Measurements from ENCODE around the gene OR10A2. TPM values are rescaled to one million over a fixed set of nuclear protein-coding genes. Genes with fewer than 3 reads are reported as not detected.
"Not testable (repeated sequence)": the region's sequence is repeated elsewhere in the genome, so short reads cannot be mapped to it uniquely, and the experiment has no call there.

The OR10A2 gene
- total and polyA plus RNA-seq, 10 donors: not detected

DNA sequence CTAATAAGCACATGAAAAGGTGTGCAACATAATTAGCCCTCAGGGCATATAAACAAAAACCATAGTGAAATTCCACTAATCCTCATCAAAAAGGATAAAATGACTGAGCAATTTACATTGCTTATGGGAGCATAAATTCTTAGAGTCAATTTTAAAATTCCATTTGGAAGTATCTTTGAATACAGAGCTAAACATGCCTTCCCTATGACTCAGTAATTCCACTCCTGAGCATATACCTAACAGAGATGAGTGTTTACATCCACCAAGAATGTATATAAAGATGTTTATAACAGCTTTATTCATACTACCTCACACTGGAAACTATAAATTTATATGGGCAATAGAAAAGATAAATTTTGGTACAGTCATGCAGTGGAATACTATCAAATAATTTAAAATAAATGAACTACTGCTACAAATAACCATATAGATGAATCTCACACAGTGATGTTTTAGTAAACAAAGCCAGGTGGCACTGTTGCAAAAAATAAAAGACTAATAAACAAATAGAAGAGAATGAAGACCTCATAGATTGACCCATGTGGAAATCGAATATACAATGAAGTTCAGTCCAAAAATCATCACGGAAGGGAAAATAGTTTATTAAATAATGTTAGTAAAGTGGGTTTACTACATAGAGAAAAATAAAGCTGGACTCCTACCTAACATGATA lies 37.6 kb downstream of the OR10A2 start:
- H3K36me3 ChIP-seq: no peaks in the 10 kb centered on the region
- H3K4me3 ChIP-seq: no peak overlapping the region
- no peak for DNase-seq
- no peaks in the 10 kb centered on the region for H3K27me3 ChIP-seq (replicated peaks in 1 of 7)
- H3K4me1 ChIP-seq: no peaks in the 10 kb centered on the region
- no peak overlapping the region for H3K27ac ChIP-seq
- TF ChIP-seq POLR2AphosphoS5 (IDR thresholded peaks at IDR 0.05) (no peak), POLR2A (IDR thresholded peaks at IDR 0.05) (no peak)
- TF ChIP-seq, protein P1, sequence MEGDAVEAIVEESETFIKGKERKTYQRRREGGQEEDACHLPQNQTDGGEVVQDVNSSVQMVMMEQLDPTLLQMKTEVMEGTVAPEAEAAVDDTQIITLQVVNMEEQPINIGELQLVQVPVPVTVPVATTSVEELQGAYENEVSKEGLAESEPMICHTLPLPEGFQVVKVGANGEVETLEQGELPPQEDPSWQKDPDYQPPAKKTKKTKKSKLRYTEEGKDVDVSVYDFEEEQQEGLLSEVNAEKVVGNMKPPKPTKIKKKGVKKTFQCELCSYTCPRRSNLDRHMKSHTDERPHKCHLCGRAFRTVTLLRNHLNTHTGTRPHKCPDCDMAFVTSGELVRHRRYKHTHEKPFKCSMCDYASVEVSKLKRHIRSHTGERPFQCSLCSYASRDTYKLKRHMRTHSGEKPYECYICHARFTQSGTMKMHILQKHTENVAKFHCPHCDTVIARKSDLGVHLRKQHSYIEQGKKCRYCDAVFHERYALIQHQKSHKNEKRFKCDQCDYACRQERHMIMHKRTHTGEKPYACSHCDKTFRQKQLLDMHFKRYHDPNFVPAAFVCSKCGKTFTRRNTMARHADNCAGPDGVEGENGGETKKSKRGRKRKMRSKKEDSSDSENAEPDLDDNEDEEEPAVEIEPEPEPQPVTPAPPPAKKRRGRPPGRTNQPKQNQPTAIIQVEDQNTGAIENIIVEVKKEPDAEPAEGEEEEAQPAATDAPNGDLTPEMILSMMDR (IDR thresholded peaks at IDR 0.05 in 8 of 11, conservative IDR thresholded peaks at IDR 0.05 in 3 of 11): no peak
- WGBS, 5 donors: 50 to 77% (median 63%) methylated on average over 2 of the region's 2 CpGs
- intact Hi-C loops (cut with DNase I; ENCODE audit: low total_unique reads): no loop called here
- no peaks in the 10 kb centered on the region for H3K9me3 ChIP-seq

DNA sequence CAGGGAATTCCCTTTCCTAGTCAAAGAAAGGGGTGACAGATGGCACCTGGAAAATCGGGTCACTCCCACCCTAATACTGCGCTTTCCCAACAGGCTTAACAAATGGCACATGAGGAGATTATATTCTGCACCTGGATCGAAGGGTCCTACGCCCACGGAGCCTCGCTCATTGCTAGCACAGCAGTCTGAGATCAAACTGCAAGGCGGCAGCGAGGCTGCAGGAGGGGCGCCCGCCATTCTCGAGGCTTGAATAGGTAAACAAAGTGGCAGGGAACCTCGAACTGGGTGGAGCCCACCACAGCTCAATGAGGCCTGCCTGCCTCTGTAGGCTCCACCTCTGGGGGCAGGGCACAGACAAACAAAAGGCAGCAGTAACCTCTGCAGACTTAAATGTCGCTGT lies 41.9 kb downstream of the OR10A2 start:
- intact Hi-C loops (cut with DNase I; ENCODE audit: low total_unique reads); H3K27ac ChIP-seq; H3K36me3 ChIP-seq; H3K4me1 ChIP-seq; DNase-seq; H3K9me3 ChIP-seq; H3K4me3 ChIP-seq; H3K27me3 ChIP-seq (replicated peaks in 1 of 7): not testable (repeated sequence)
- 79 to 94% (median 86%) methylated on average over 11 to 13 of the region's 13 CpGs for WGBS, 5 donors

DNA sequence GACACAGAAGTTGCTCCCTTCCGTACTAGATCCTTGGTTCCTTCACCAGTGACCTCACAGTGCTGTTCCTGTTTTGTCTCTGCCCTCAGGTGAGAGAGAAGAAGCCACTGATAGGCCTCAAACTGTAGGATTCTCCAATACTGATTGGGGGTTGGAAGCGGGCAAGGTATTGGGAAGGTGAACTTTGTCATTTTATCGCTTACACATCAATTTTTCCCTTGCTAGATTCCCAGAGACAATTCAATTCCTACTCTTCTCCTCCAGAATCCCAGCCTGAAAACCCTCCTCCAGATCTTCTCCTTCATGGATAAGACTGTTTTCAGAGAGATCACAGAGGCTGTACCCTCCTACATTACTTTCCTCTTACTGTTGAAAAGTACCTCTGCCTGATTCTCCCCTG lies 48.5 kb downstream of the OR10A2 start:
- Histone ChIP-seq H3K4me1 (no peaks in the 10 kb centered on the region), H3K36me3 (no peaks in the 10 kb centered on the region), H3K9me3 (no peaks in the 10 kb centered on the region), H3K27me3 (replicated peaks in 1 of 7) (no peaks in the 10 kb centered on the region), H3K4me3 (no peak overlapping the region), H3K27ac (no peak overlapping the region)
- DNase-seq: no peak
- intact Hi-C loops (cut with DNase I; ENCODE audit: low total_unique reads): no loop called here
- TF ChIP-seq POLR2AphosphoS5 (IDR thresholded peaks at IDR 0.05) (no peak), POLR2A (IDR thresholded peaks at IDR 0.05) (no peak)
- TF ChIP-seq, protein P1 (IDR thresholded peaks at IDR 0.05 in 8 of 11, conservative IDR thresholded peaks at IDR 0.05 in 3 of 11): no peak
- 89 to 96% (median 95%) methylated on average over 3 of the region's 3 CpGs for WGBS, 5 donors

DNA sequence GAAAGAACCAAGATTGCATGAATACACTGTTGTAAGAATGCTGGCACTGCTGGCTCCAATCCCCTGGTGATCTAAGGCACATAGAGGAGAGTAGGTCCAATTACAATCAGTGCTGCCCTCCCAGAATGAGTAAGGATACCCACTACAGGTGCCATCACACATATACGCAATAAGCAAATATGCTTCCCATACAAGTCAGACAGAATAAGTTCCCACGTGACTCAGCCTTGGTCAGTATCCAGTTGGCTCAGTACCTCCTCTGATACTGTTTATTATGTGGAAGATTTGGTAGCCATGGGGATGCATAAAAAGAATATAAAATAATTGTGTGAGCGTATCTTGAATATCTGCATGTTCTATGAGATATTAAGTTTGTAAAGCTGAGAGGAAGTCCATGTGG lies 49.1 kb downstream of the OR10A2 start:
- no peak for TF ChIP-seq POLR2AphosphoS5 (IDR thresholded peaks at IDR 0.05)
- TF ChIP-seq, protein P1 (IDR thresholded peaks at IDR 0.05 in 8 of 11, conservative IDR thresholded peaks at IDR 0.05 in 3 of 11): no peak
- TF ChIP-seq POLR2A (IDR thresholded peaks at IDR 0.05): no peak
- intact Hi-C loops (cut with DNase I; ENCODE audit: low total_unique reads): no loop called here
- H3K27ac ChIP-seq: no peak overlapping the region
- H3K27me3 ChIP-seq (replicated peaks in 1 of 7): no peaks in the 10 kb centered on the region
- no peaks in the 10 kb centered on the region for H3K9me3 ChIP-seq
- DNase-seq: no peak
- WGBS, 5 donors: 78 to 87% (median 84%) methylated on average over 3 of the region's 3 CpGs
- H3K4me1 ChIP-seq: no peaks in the 10 kb centered on the region
- H3K36me3 ChIP-seq: no peaks in the 10 kb centered on the region
- no peak overlapping the region for H3K4me3 ChIP-seq
